ENCODE data around the gene NMNAT2. TPM values are rescaled to one million over a fixed set of nuclear protein-coding genes. Genes with fewer than 3 reads are reported as not detected.

Gene NMNAT2
- total RNA-seq, 1 experiment from 2014 or later, result 1.6 TPM

GRCh38 chr1:183302452-183303322, 115.5 kb downstream of the NMNAT2 start:
- DNase-seq, result no peak
- Histone ChIP-seq H3K4me3 (ENCODE audit: insufficient read depth, low read depth, low read length) (no peak overlapping the region), H3K27me3 (ENCODE audit: control insufficient read depth, insufficient read depth, low read length) (no peaks in the 10 kb centered on the region), H3K36me3 (replicated peaks; ENCODE audit: control insufficient read depth, insufficient read depth, low read length) (no peaks in the 10 kb centered on the region)

- Histone ChIP-seq H3K27me3 (ENCODE audit: control insufficient read depth, insufficient read depth, low read length) (no peaks in the 10 kb centered on the region), H3K36me3 (replicated peaks; ENCODE audit: control insufficient read depth, insufficient read depth, low read length) (no peaks in the 10 kb centered on the region), H3K4me3 (ENCODE audit: insufficient read depth, low read depth, low read length) (no peak overlapping the region)
- no peak for DNase-seq
Measured at GRCh38 chr1:183301239-183301638, 116.9 kb downstream of the NMNAT2 start.

- Histone ChIP-seq H3K36me3 (replicated peaks; ENCODE audit: control insufficient read depth, insufficient read depth, low read length) (no peaks in the 10 kb centered on the region), H3K4me3 (ENCODE audit: insufficient read depth, low read depth, low read length) (no peak overlapping the region), H3K27me3 (ENCODE audit: control insufficient read depth, insufficient read depth, low read length) (no peaks in the 10 kb centered on the region)
- DNase-seq, result no peak
Measured at GRCh38 chr1:183300828-183301227, 117.4 kb downstream of the NMNAT2 start.

- H3K36me3 ChIP-seq (replicated peaks; ENCODE audit: control insufficient read depth, insufficient read depth, low read length), result no peaks in the 10 kb centered on the region
- no peak for DNase-seq
- no peak overlapping the region for H3K4me3 ChIP-seq (ENCODE audit: insufficient read depth, low read depth, low read length)
- no peaks in the 10 kb centered on the region for H3K27me3 ChIP-seq (ENCODE audit: control insufficient read depth, insufficient read depth, low read length)
Measured at GRCh38 chr1:183300395-183300794, 117.8 kb downstream of the NMNAT2 start.

GRCh38 chr1:183296782-183297181, 121.4 kb downstream of the NMNAT2 start:
- Histone ChIP-seq H3K36me3 (replicated peaks; ENCODE audit: control insufficient read depth, insufficient read depth, low read length) (no peaks in the 10 kb centered on the region), H3K27me3 (ENCODE audit: control insufficient read depth, insufficient read depth, low read length) (no peaks in the 10 kb centered on the region), H3K4me3 (ENCODE audit: insufficient read depth, low read depth, low read length) (no peak overlapping the region)
- DNase-seq, result no peak

GRCh38 chr1:183295521-183295920, 122.7 kb downstream of the NMNAT2 start:
- H3K27me3 ChIP-seq (ENCODE audit: control insufficient read depth, insufficient read depth, low read length), result no peaks in the 10 kb centered on the region
- no peak for DNase-seq
- no peak overlapping the region for H3K4me3 ChIP-seq (ENCODE audit: insufficient read depth, low read depth, low read length)
- H3K36me3 ChIP-seq (replicated peaks; ENCODE audit: control insufficient read depth, insufficient read depth, low read length), result no peaks in the 10 kb centered on the region

- no peak overlapping the region for H3K4me3 ChIP-seq (ENCODE audit: insufficient read depth, low read depth, low read length)
- no peaks in the 10 kb centered on the region; the same call in 1 of the 2 replicates for H3K27me3 ChIP-seq (ENCODE audit: control insufficient read depth, insufficient read depth, low read length)
- DNase-seq, result no peak
- H3K36me3 ChIP-seq (replicated peaks; ENCODE audit: control insufficient read depth, insufficient read depth, low read length), result no peaks in the 10 kb centered on the region; the same call in 1 of the 2 replicates
Measured at GRCh38 chr1:183293876-183294275, 124.3 kb downstream of the NMNAT2 start.

- H3K27me3 ChIP-seq (ENCODE audit: control insufficient read depth, insufficient read depth, low read length), result no peaks in the 10 kb centered on the region; the same call in 1 of the 2 replicates
Measured at GRCh38 chr1:183293241-183293640, 124.9 kb downstream of the NMNAT2 start.

GRCh38 chr1:183291802-183292514, 126.2 kb downstream of the NMNAT2 start:
- Histone ChIP-seq H3K36me3 (replicated peaks; ENCODE audit: control insufficient read depth, insufficient read depth, low read length) (no peaks in the 10 kb centered on the region; the same call in 1 of the 2 replicates), H3K27me3 (ENCODE audit: control insufficient read depth, insufficient read depth, low read length) (no peaks in the 10 kb centered on the region; the same call in 1 of the 2 replicates), H3K4me3 (ENCODE audit: insufficient read depth, low read depth, low read length) (no peak overlapping the region)
- DNase-seq, result peak; percentile 66

More at GRCh38 chr1:183293241-183293640, 124.9 kb downstream of the NMNAT2 start:
- no peak overlapping the region for H3K4me3 ChIP-seq (ENCODE audit: insufficient read depth, low read depth, low read length)
- no peaks in the 10 kb centered on the region; the same call in 1 of the 2 replicates for H3K36me3 ChIP-seq (replicated peaks; ENCODE audit: control insufficient read depth, insufficient read depth, low read length)
- DNase-seq, result no peak

GRCh38 chr1:183291216-183291762, 126.9 kb downstream of the NMNAT2 start:
- no peak overlapping the region for H3K4me3 ChIP-seq (ENCODE audit: insufficient read depth, low read depth, low read length)
- no peak for DNase-seq
- H3K27me3 ChIP-seq (ENCODE audit: control insufficient read depth, insufficient read depth, low read length), result no peaks in the 10 kb centered on the region; the same call in 1 of the 2 replicates
- no peaks in the 10 kb centered on the region; the same call in 1 of the 2 replicates for H3K36me3 ChIP-seq (replicated peaks; ENCODE audit: control insufficient read depth, insufficient read depth, low read length)

GRCh38 chr1:183290628-183291027, 127.6 kb downstream of the NMNAT2 start:
- H3K4me3 ChIP-seq (ENCODE audit: insufficient read depth, low read depth, low read length), result no peak overlapping the region
- H3K36me3 ChIP-seq (replicated peaks; ENCODE audit: control insufficient read depth, insufficient read depth, low read length), result no peaks in the 10 kb centered on the region; the same call in 1 of the 2 replicates
- no peaks in the 10 kb centered on the region; the same call in 1 of the 2 replicates for H3K27me3 ChIP-seq (ENCODE audit: control insufficient read depth, insufficient read depth, low read length)
- no peak for DNase-seq

GRCh38 chr1:183289051-183289496, 129.1 kb downstream of the NMNAT2 start:
- no peaks in the 10 kb centered on the region; the same call in 1 of the 2 replicates for H3K36me3 ChIP-seq (replicated peaks; ENCODE audit: control insufficient read depth, insufficient read depth, low read length)
- H3K27me3 ChIP-seq (ENCODE audit: control insufficient read depth, insufficient read depth, low read length), result no peaks in the 10 kb centered on the region; the same call in 1 of the 2 replicates
- no peak for DNase-seq
- H3K4me3 ChIP-seq (ENCODE audit: insufficient read depth, low read depth, low read length), result no peak overlapping the region

- Histone ChIP-seq H3K27me3 (ENCODE audit: control insufficient read depth, insufficient read depth, low read length) (no peaks in the 10 kb centered on the region; the same call in 1 of the 2 replicates), H3K36me3 (replicated peaks; ENCODE audit: control insufficient read depth, insufficient read depth, low read length) (no peaks in the 10 kb centered on the region; the same call in 1 of the 2 replicates), H3K4me3 (ENCODE audit: insufficient read depth, low read depth, low read length) (no peak overlapping the region)
- no peak for DNase-seq
Measured at GRCh38 chr1:183288583-183288982, 129.6 kb downstream of the NMNAT2 start.

GRCh38 chr1:183287191-183287675, 130.9 kb downstream of the NMNAT2 start:
- no peaks in the 10 kb centered on the region; the same call in 1 of the 2 replicates for H3K36me3 ChIP-seq (replicated peaks; ENCODE audit: control insufficient read depth, insufficient read depth, low read length)
- no peaks in the 10 kb centered on the region; the same call in 1 of the 2 replicates for H3K27me3 ChIP-seq (ENCODE audit: control insufficient read depth, insufficient read depth, low read length)
- DNase-seq, result no peak
- H3K4me3 ChIP-seq (ENCODE audit: insufficient read depth, low read depth, low read length), result no peak overlapping the region

Data from H7 (cell line).